BJ (cell line): ENCODE measurements around the gene CNPY1. TPM values are rescaled to one million over a fixed set of nuclear protein-coding genes. Genes with fewer than 3 reads are reported as not detected.

Source experiments
- CTCF ChIA-PET: fragments of 350-600 bp; formaldehyde crosslinking; extraction: SDS; loops from one replicate; lab custom pipeline; 2021; ENCODE audit warnings: antibody characterized with exemption, inconsistent platforms; lab: Yijun Ruan, JAX
- POLR2A ChIA-PET: fragments of 300-600 bp; sonication (Branson Sonifier 250); formaldehyde crosslinking; extraction: SDS; loops from one replicate; lab custom pipeline; 2021; ENCODE audit warnings: antibody characterized with exemption; lab: Charles Lee
- DNase-seq: peaks from one replicate; pipeline ENCODE4 v3.0.0-alpha.2; 2011; ENCODE audit warnings: low read depth
- H3K27me3 ChIP-seq: 2 replicates; pipeline ENCODE4 v1.6.0; 2011; ENCODE audit warnings: low read length; ENCODE audit not compliant: control insufficient read depth, insufficient read depth
- H3K36me3 ChIP-seq: 2 replicates; pipeline ENCODE4 v1.5.1; 2011; ENCODE audit warnings: low read length; ENCODE audit not compliant: control insufficient read depth, insufficient read depth
- H3K4me3 ChIP-seq: 2 replicates; pipeline ENCODE4 v1.5.1; 2011; ENCODE audit warnings: low read depth, mild to moderate bottlenecking, control low read depth, low read length
- polyA plus RNA-seq: library from polyadenylated mRNA; depleted of rRNA; stranded (reverse); fragments of >200 nt; gene quantifications from 2 replicates; pipeline ENCODE4 v1.2.3, GENCODE V29; 2011
- TF ChIP-seq, protein P1 (sequence below): IDR thresholded peaks from 2 replicates; pipeline ENCODE4 v1.5.1; 2011; ENCODE audit warnings: low read depth, mild to moderate bottlenecking, control low read depth, inconsistent platforms, low read length, moderate library complexity; ENCODE audit not compliant: insufficient read depth

CNPY1 gene
- polyA plus RNA-seq, 1 experiment, result not detected

DNA sequence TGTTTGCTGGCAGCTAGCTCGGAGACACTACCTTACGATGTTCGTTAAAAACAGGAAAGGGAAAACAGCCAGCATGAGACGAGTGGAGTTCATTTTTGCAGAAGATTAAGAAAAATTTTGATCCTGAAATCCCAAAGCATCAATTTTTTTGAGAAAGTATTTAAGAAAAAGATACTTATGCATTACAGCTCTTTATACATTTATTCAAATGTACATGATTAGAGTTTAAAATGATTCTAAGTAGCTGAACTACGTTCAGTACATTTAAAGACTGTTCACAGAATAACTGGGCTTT lies 34.7 kb downstream of the CNPY1 start:
- H3K27me3 ChIP-seq, result peaks cover 19% of the 10 kb centered on the region
- DNase-seq, result no peak
- ChIA-PET CTCF (no interaction called here), POLR2A (no interaction called here)
- no peak overlapping the region for H3K4me3 ChIP-seq
- TF ChIP-seq, protein P1, sequence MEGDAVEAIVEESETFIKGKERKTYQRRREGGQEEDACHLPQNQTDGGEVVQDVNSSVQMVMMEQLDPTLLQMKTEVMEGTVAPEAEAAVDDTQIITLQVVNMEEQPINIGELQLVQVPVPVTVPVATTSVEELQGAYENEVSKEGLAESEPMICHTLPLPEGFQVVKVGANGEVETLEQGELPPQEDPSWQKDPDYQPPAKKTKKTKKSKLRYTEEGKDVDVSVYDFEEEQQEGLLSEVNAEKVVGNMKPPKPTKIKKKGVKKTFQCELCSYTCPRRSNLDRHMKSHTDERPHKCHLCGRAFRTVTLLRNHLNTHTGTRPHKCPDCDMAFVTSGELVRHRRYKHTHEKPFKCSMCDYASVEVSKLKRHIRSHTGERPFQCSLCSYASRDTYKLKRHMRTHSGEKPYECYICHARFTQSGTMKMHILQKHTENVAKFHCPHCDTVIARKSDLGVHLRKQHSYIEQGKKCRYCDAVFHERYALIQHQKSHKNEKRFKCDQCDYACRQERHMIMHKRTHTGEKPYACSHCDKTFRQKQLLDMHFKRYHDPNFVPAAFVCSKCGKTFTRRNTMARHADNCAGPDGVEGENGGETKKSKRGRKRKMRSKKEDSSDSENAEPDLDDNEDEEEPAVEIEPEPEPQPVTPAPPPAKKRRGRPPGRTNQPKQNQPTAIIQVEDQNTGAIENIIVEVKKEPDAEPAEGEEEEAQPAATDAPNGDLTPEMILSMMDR, result no peak
- H3K36me3 ChIP-seq, result no peaks in the 10 kb centered on the region

DNA sequence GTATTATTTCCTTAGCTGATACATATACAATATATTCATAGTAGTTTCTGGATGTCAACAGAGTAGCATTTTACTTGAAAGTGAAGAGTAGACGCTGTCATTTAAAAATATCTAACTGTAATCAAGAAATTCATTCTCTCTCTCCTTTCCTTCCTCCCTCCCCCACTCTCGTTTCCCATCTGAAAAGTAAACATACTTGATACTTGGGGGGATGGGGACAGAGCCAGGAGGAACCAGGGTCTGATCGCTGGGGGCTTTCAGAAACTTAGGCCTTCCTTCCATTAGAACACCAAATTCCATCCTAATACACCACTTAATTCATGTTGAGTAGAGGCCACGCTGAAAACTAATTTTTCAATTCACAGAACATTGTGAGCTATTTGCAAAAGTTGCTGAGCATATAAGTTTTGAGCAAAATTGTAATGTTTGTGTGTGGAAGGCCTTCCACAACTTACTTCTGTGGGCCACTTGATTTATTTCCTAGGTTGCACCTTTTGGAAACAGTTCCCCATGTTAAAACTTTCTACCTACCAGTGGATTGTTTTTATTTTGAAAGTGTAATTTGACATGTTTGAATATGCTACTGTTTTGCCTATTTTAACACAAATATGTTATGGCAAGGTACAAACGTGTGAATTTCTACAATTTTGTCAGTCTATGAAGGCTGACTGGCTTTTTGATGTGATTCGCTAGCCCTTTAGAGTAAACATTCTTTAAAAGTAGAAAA lies 35.2 kb downstream of the CNPY1 start:
- DNase-seq, result no peak
- Histone ChIP-seq H3K27me3 (peaks cover 17% of the 10 kb centered on the region), H3K4me3 (no peak overlapping the region), H3K36me3 (no peaks in the 10 kb centered on the region)
- TF ChIP-seq, protein P1, result no peak
- ChIA-PET CTCF (no interaction called here), POLR2A (no interaction called here)

DNA sequence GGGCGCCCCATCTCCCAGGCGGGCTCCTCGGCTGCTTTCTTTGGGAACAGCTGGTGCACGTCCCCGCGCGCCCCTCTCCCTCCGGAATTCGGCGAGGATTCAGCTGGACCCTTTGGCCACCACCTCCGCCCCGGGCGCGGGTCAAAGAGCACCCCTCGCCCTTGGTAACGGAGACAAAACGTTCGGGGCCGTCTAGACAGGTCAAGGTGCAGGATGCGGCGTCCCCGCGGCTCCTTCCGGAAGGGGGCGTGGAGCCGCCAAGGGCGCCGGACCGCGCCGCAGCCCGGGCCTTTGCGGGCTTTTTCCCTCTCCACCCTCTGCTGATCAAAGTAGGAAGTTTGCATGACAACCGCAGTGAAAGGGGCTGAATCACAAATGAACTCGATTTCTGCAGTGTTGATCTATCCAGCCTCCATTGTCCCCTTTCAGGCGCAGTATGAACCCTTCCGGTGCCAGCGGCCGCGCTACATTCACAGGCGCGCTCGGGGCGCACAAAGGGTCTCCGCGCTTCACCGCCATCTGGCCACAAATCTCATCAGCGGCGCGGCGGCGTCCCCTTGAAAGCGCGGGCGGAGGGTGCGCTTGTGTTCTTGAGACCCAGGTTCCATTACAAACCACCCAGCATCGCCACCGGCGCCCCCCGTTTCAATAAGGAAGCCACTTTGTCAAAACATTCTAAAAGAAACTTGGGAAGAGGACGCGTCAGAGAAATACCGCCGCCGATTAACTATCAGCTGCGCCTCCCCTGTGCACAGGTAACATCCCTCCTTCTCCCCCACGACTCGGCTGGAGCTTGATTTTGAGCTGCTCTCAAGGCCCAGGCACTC lies 36.4 kb downstream of the CNPY1 start:
- TF ChIP-seq, protein P1, result no peak
- Histone ChIP-seq H3K4me3 (no peak overlapping the region), H3K27me3 (peaks cover 17% of the 10 kb centered on the region), H3K36me3 (no peaks in the 10 kb centered on the region)
- CTCF ChIA-PET, result interaction anchor here (1.1 kb wide), 1 partner anchor 25 kb away, joined by 5 read pairs; no protein-coding TSS in a partner anchor
- no peak for DNase-seq
- POLR2A ChIA-PET, result no interaction called here

DNA sequence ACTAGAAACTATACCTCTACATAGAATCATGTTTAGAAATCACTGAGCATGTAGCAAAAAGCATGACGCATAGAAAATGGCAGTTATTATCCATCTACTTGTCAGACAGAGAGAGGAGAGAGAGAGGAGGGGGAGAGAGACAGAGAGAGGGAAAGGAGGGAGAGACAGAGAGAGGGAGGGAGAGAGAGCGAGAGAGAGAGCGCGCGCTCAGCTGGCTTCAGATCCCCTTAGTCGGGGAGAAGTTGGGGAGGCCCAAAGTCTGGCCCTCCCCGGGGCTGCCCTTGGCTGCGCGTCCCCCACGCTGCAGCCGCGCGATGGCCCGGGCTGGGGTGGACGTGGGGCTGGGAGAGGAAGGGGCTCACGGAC lies 37.0 kb downstream of the CNPY1 start:
- Histone ChIP-seq H3K4me3 (no peak overlapping the region), H3K27me3 (peaks cover 20% of the 10 kb centered on the region), H3K36me3 (no peaks in the 10 kb centered on the region)
- ChIA-PET POLR2A (no interaction called here), CTCF (interaction anchor here (1.1 kb wide), 1 partner anchor 25 kb away, joined by 5 read pairs; no protein-coding TSS in a partner anchor)
- no peak for DNase-seq
- TF ChIP-seq, protein P1, result no peak
